A673 (cell line): ENCODE measurements around the gene SNX33. TPM values are rescaled to one million over a fixed set of nuclear protein-coding genes. Genes with fewer than 3 reads are reported as not detected.

Experiments used
- BruUV-seq: library from RNA; stranded (reverse); fragments of 400-500 nt; replicated peaks from 2 replicates; lab custom pipeline; 2021; lab: Mats Ljungman, UMichigan
- CTCF ChIA-PET: fragments of 300-600 bp; sonication (Branson Sonifier 250); formaldehyde crosslinking; loops from one replicate; lab custom pipeline; 2022; ENCODE audit warnings: antibody characterized with exemption; lab: Charles Lee
- POLR2A ChIA-PET: fragments of 300-600 bp; sonication (Branson Sonifier 250); formaldehyde crosslinking; loops from one replicate; lab custom pipeline; 2022; ENCODE audit warnings: antibody characterized with exemption; ENCODE audit not compliant: low non-redundant PET; lab: Charles Lee
- DNase-seq: peaks from one replicate; pipeline ENCODE4 v3.0.0-alpha.2; 2015; ENCODE audit warnings: low spot score
- H3K27ac ChIP-seq: fragments of 200-600 bp; sonication (generic); 2 replicates; pipeline ENCODE4 v1.5.1; 2016; ENCODE audit warnings: mixed run types, low read depth, mild to moderate bottlenecking, mixed read lengths, antibody characterized with exemption, low read length; ENCODE audit not compliant: poor library complexity, severe bottlenecking
- H3K27me3 ChIP-seq: fragments of 200-600 bp; sonication (generic); replicated peaks from 2 replicates; pipeline ENCODE4 v1.6.1; 2017; ENCODE audit warnings: mixed run types, low read depth, mild to moderate bottlenecking, mixed read lengths, antibody characterized with exemption, low read length; ENCODE audit not compliant: insufficient read depth, poor library complexity
- H3K36me3 ChIP-seq: fragments of 200-600 bp; sonication (generic); 2 replicates; pipeline ENCODE4 v1.6.1; 2016; ENCODE audit warnings: mixed run types, mild to moderate bottlenecking, mixed read lengths, antibody characterized with exemption, low read length; ENCODE audit not compliant: insufficient read depth, poor library complexity, severe bottlenecking
- H3K4me1 ChIP-seq: fragments of 200-600 bp; sonication (generic); 2 replicates; pipeline ENCODE4 v1.6.1; 2017; ENCODE audit warnings: mixed run types, mild to moderate bottlenecking, mixed read lengths, antibody characterized with exemption, low read length; ENCODE audit not compliant: insufficient read depth, poor library complexity, severe bottlenecking
- H3K4me3 ChIP-seq: fragments of 200-600 bp; sonication (generic); 2 replicates; pipeline ENCODE4 v1.5.1; 2016; ENCODE audit warnings: low read depth, mixed run types, mild to moderate bottlenecking, mixed read lengths, low read length; ENCODE audit not compliant: poor library complexity, severe bottlenecking
- H3K9me3 ChIP-seq: fragments of 200-600 bp; sonication (generic); 2 replicates; pipeline ENCODE4 v1.6.1; 2016; ENCODE audit warnings: mixed run types, low read depth, mild to moderate bottlenecking, mixed read lengths, antibody characterized with exemption, low read length; ENCODE audit not compliant: poor library complexity, severe bottlenecking
- EZH2 ChIP-seq: fragments of 200-600 bp; sonication (generic); IDR thresholded peaks from 2 replicates; pipeline ENCODE4 v1.6.1; 2017; ENCODE audit warnings: borderline replicate concordance, low read depth, mild to moderate bottlenecking, mixed read lengths, antibody characterized with exemption, low read length; ENCODE audit not compliant: poor library complexity, severe bottlenecking
- intact Hi-C: fragments of 100-400 bp; cut with micrococcal nuclease; formaldehyde crosslinking; loops from one replicate; pipeline ENCODE4 v1.10.0; 2022; ENCODE audit not compliant: unreplicated experiment
- total RNA-seq: library from RNA; stranded (reverse); gene quantifications from 2 replicates; pipeline ENCODE4 v1.2.3, GENCODE V29; 2021
- TF ChIP-seq, protein P1 (sequence below): fragments of 300-800, 200-600 bp; sonication (generic); conservative IDR thresholded peaks from 2 replicates; pipeline ENCODE4 v1.5.1; 2017; ENCODE audit warnings: low read depth, mild to moderate bottlenecking, antibody characterized with exemption, low read length, moderate library complexity, mixed read lengths

The SNX33 gene
- total RNA-seq, 1 experiment from 2014 or later, result 3.4 TPM

DNA sequence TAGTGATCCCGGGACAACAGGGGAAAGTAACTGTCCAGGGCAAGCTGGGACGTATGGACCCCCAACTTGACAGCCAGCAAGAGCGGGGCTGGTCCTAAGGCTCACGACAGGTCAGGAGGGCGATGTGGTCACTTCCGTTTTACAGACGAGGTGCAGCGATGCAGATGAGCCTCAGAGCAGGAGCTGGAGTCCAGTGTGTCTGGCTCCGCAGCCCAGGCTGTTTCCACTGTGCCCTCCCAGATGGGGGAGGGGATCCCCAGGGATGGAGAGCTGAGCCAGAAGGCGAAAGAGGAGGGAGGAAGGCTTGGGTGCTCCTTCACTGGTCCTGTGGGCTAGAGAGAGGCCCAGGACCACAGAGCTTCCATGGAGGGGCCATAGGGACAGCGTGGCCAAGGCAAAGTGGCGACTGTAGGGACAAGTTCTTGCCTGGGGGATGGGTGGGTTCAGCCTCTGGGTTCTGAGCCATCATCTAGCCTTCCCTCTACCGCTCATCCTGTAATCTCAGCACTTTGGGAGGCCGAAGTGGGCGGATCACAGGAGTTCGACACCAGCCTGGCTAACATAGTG is 5.7 kb downstream of the SNX33 start:
- Histone ChIP-seq H3K27me3 (no peaks in the 10 kb centered on the region), H3K27ac (no peak overlapping the region), H3K36me3 (no peaks in the 10 kb centered on the region), H3K4me1 (no peaks in the 10 kb centered on the region), H3K9me3 (no peaks in the 10 kb centered on the region), H3K4me3 (no peak overlapping the region)
- ChIA-PET POLR2A (no interaction called here), CTCF (no interaction called here)
- intact Hi-C loops, result no loop called here
- TF ChIP-seq, protein P1, sequence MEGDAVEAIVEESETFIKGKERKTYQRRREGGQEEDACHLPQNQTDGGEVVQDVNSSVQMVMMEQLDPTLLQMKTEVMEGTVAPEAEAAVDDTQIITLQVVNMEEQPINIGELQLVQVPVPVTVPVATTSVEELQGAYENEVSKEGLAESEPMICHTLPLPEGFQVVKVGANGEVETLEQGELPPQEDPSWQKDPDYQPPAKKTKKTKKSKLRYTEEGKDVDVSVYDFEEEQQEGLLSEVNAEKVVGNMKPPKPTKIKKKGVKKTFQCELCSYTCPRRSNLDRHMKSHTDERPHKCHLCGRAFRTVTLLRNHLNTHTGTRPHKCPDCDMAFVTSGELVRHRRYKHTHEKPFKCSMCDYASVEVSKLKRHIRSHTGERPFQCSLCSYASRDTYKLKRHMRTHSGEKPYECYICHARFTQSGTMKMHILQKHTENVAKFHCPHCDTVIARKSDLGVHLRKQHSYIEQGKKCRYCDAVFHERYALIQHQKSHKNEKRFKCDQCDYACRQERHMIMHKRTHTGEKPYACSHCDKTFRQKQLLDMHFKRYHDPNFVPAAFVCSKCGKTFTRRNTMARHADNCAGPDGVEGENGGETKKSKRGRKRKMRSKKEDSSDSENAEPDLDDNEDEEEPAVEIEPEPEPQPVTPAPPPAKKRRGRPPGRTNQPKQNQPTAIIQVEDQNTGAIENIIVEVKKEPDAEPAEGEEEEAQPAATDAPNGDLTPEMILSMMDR, result no peak
- TF ChIP-seq EZH2, result no peak
- no peak for DNase-seq
- no TSS peak for BruUV-seq

DNA sequence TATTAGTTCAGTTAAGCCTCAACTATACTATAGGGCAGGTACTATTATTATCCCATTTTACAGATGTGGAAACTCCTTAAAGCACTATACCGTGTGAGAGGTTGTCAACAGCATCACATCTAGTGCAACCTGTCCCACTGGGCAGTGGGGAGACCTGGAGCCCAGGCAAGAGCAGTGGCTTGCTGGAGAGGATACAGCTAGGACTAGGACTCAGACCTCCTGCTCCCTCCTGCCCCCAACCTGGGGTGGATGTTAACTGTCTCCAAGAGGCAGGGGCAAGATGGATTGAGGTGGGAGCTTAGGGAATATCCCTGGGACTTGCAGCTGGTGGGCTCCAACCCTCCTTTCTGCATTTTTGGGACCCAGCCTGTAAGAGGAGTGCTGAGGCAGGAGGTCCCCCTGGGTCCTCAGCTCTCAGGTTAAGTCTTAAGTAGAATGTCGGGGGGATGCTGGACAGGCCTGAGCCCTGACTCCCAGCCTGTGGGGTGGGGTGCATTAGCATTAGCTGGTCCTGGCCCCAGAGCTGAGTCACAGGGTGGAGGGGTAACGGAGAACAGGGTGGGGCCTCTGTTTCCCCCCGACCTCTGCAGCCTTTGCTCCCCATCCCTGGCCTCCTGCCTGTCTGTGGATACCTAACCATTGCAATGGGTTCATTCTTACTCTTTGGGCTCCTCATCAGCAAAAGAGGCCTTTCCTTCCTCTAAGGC is 6.6 kb downstream of the SNX33 start:
- BruUV-seq, result no TSS peak
- Histone ChIP-seq H3K9me3 (no peaks in the 10 kb centered on the region), H3K27ac (no peak overlapping the region), H3K36me3 (no peaks in the 10 kb centered on the region), H3K27me3 (no peaks in the 10 kb centered on the region), H3K4me3 (no peak overlapping the region), H3K4me1 (no peaks in the 10 kb centered on the region)
- TF ChIP-seq, protein P1, result no peak
- TF ChIP-seq EZH2, result no peak
- intact Hi-C loops, result no loop called here
- DNase-seq, result no peak
- ChIA-PET CTCF (interaction anchor here (0.7 kb wide), 1 partner anchor 199 kb away, joined by 7 read pairs; no protein-coding TSS in a partner anchor), POLR2A (interaction anchor here (0.7 kb wide), 1 partner anchor 18 kb away, joined by 3 read pairs; no protein-coding TSS in a partner anchor)

DNA sequence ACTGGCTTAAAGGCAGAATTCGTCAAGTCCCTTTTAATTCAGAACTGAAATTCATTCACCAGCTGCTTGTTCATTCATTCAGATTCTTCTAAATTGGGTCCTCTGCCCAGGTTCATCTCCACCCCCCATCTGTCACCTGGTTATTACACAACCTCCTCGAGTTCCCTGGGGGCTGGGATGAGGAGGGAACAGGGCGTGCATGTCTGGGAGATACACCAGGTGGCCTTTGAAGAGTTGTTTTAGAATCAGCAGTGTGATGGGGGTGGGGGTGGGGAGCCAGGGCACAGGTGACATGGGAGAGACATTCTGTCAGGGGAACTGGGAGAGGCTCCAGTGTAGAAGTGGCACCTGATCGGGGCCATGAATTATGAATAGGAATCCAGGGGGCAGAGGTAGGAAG is 8.2 kb downstream of the SNX33 start:
- Histone ChIP-seq H3K4me1 (no peaks in the 10 kb centered on the region), H3K27me3 (no peaks in the 10 kb centered on the region), H3K36me3 (no peaks in the 10 kb centered on the region), H3K27ac (no peak overlapping the region), H3K4me3 (no peak overlapping the region), H3K9me3 (no peaks in the 10 kb centered on the region)
- DNase-seq, result no peak
- TF ChIP-seq, protein P1, result no peak
- no peak for TF ChIP-seq EZH2
- POLR2A ChIA-PET, result no interaction called here
- no TSS peak for BruUV-seq
- intact Hi-C loops, result no loop called here
- CTCF ChIA-PET, result no interaction called here
